GM18507 (cell line): ENCODE measurements around the gene TRAF7.
"Not testable (repeated sequence)": the region's sequence is repeated elsewhere in the genome, so short reads cannot be mapped to it uniquely, and the experiment has no call there.

Source experiments
- DNase-seq: peaks from one replicate; pipeline ENCODE4 v3.0.0; 2011; ENCODE audit warnings: low read depth; ENCODE audit not compliant: insufficient read length; ENCODE audit errors: extremely low spot score
- FAIRE-seq: peaks from 2 replicates; lab custom pipeline; 2011; peaks lifted over from hg19 to GRCh38; lab: Jason Lieb, UNC

Gene TRAF7

DNA sequence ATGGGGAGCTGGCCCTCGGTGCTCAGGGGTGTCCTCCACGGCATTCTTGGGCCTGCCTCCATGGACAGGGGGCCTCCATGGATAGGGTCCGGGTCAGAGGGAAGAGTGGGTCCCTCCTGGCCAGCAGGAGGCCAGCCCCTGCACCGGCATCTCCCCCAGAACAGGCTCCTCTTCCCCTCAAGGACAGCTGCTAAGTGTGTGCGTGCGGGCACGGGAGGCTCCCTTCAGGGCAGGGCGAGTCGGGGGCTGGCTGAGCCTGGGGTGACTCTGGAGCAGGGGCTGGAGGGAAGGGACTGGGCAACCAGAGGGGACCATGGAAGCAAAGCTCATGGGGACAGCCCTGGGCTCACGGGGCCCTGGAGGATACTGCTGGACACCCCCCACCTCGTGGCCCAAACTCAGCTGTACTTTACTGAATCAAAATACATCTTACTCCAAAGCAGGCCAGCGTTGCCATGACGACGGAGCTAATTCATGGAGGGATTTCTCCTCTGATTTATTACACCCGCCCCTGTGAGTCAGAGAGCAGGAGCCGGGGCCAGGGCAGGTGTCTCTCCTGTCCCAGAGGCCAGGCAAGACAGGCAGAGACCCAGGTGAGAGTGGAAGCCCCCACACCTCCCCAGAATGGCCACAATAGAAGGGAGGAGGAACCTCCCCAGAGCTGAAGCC is 38.7 kb downstream of the TRAF7 start:
- DNase-seq (no peak), FAIRE-seq (no peak)

DNA sequence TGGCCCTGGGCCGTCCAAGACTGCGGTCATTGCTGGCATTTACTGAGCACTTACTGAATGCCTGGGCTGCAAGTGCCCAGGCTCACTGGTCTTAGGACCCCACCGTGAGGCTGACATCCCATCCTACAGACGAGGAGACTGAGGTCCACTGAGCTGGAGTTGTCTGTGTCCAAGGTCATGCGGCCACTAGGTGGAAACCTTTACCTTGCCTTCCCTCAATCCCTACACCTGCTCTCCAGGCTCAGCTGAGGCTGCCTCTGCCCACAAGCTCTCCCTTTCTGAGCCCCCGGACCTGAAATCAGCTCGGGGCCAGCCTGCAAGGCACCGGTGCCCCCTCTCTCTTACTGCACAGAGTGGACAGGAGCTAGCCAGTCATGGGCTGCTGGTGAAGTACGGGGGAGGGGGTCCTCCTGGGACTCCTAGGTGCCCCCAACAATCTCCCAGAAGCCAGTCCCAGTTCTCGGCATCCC is 39.3 kb downstream of the TRAF7 start:
- FAIRE-seq (peak; percentile 77), DNase-seq (peak; percentile 39)

DNA sequence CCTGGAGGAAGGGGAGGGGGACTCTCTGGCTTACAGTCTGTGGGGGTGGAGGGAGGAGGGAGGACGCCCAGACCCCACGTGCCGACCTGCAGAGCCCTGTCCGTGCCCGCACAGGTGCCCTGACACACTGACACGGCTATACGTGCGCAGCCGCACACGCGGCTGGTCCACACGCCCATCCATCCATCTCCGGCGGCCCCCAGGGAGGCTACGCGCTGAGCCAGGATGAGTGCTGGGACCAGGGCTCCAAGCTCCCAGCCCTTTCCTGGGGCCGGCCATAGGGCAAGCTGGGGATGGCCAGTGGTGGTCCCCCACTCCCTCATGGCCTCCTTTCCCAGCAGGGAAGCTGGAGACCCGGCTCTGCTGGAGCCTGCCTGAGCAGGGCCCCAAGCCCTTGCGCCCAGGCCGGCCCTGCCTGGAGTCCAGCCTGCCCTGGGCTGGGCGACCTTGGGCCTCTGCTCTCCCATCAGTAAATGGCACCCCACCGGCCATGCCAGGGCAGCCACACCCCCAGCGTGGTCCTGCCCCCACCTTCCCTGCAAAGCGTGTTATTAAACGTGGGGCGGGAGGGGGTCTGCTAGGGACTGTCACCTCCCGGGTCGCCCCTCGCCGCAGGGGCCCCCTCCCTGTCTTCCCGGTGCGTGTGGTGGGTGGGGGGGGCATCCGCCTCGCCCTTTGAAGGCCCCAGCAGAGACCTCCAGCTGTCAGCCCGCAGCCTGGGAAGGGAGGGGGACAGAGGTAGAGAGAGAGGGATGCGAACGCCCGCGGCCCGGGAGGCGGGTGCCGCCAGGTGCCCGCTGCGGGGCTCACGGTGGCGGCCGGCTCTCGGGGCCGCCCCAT is 40.0 kb downstream of the TRAF7 start:
- FAIRE-seq, result no peak

DNA sequence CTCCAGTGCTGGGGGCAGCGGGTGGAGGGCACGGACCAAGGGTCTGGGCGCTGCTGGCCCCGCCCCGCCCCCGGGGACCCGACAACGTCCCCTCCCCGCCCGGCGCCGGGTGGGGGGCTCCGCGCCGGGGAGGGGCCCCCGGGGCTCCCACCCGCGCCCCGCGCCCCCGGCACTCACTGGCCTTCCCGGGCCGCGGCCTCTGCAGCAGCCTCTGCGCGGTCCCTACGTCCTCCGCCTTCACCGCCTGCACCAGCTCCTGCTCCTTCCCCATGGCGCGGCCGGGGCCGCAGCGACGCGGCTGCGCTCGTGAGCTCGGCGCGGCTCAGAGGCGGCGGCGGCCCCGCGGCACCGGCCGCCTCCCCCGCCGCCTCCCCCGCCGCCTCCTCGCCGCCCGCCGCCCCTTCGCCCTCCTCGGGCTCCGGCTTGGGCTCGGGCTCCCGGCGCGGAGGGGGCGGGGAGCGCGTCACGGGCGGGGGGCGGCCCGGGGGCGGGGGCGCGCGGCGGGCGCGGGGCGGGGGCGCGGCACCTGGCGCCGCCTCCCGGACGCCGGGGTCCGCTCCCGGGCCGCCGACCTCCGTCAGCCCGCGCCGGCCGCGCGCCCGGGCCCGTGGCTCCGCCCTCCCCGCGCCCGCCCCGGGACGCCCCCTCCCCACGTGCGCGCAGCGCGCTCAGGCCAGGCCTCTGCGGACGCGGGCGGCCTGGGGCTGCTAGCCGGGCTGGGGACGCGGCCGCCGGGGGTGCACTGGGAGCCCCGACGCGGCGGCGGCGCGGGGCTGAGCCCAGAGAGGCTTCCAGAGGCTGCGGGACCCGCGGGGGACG is 40.8 kb downstream of the TRAF7 start, which contains the start of gene CASKIN1:
TSS of gene CASKIN1 (minus strand) at position 444 of the 819 bp plus-strand sequence. CDS start at position 271, 173 bp downstream.
- FAIRE-seq, result no peak
- DNase-seq, result no peak

More for the DNA sequence above, 40.0 kb downstream of the TRAF7 start:
- DNase-seq, result no peak

DNA sequence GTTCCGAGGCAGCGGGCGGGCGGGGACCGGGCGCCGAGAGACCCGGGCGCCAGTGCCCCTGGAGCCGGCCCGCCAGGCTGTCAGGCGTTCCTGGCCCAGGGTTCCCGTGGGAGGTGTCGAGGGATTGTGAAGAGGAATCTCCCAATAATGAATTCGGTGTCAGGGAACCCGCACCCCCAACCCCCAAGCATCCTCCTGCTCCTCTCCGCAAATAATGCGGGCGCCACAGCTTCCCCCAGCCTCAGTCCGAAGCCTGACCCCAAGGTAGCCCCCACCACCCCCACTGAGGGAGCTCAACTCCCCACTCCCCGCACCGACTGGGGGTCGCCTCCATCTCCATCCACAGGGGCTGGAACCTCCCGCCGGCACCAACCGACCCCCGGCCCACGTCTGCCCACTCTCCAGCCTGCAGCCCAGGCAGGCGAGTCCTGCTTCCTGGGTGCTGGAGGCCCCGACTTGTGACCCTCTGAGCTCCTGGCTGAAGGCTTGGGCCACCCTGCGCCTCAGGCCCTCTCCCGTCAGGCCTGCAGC is 41.5 kb downstream of the TRAF7 start:
- DNase-seq, result no peak
- FAIRE-seq, result no peak

GRCh38 chr16:2197765-2198164 is 42.2 kb downstream of the TRAF7 start:
- FAIRE-seq, result no peak
- DNase-seq, result no peak

DNA sequence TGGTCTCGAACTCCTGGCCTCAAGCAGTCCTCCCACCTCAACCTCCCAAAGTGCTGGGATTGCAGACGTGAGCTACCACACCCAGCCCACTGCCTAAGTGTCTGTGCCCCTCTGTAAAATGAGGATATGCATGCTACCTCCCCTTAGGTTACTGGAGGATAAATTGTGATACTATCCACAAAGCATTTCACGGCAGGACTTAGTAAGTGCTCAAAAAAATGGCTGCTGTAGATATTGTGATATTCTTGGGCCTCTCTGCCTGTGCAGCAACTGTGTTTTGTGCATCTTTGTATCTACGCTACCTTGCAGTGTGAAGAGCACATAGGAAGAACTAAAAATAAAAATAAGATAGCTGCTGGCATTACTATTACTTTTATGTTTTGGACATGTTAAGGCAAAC is 42.7 kb downstream of the TRAF7 start:
- no peak for FAIRE-seq
- DNase-seq, result no peak

DNA sequence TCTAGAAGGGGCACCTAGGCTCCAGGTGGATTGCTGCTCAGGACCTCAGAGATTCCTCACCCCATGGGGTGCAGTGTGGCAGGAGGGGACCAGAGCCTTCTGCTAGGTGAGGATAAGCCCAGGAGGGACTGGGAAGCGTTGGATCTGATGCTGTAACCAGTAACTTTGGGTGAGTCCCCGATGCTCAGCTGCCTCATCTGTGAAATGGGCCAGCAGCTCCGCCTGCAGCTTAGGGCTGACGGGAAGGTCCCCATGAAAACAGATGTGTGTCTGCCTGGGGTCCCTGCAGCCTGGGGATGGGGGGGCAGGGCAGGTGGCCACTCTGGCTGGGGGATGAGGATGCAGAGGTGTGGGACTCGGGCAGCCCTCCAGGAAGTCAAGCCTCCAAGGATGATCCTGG is 43.5 kb downstream of the TRAF7 start:
- no peak for FAIRE-seq

DNA sequence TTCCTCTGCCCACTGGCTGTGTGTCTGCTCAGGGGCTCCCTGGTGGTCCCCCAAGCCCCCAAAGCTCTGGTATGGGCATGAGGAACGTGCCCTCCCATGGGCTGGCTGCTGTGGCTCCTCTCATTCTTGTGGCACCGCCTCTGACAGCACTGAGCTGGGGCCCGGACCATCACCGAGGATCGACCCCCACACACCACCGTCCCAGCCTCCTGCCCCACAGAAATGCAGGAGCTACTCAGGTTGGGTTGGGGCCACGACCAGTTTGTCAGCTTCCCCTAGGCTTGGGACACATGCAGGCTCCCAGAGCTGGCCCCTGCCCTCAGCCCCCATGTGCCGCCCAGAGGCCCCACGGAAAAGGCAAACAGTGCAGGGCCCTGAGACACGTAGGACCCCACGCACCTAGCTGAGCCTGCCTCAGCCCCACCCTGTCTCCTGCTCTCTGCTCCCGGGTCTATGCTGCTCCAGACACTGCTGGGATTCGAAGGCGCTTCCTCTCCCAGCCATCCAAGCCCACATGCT is 44.1 kb downstream of the TRAF7 start:
- DNase-seq (no peak), FAIRE-seq (no peak)

More for the DNA sequence above, 43.5 kb downstream of the TRAF7 start:
- DNase-seq, result no peak

DNA sequence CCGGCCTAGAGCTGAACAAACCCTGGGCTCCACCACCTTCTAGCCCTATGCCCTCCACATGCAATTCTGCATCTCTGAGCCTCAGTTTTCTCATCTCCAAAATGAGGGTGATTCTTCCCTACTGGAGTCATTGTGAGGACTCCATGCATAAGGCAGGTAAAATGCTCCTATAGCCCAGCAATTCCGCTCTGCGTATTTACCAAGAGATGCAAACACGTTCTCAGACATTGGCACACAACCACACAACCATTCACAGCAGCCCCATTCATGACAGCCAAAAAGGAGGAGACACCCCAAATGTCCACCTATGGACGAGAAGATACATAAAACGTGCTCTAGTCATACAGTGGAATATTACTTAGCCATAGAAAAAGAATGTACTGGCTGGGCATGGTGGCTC is 44.7 kb downstream of the TRAF7 start:
- no peak for DNase-seq
- no peak for FAIRE-seq

- DNase-seq, FAIRE-seq: not testable (repeated sequence)
Observed at GRCh38 chr16:2203119-2203688, 47.6 kb downstream of the TRAF7 start.

- DNase-seq, result no peak
- FAIRE-seq, result no peak
Observed at GRCh38 chr16:2204416-2205103, 49.0 kb downstream of the TRAF7 start.

- DNase-seq (peak; percentile 93), FAIRE-seq (peak; percentile 82)
Observed at GRCh38 chr16:2205104-2205966, 49.8 kb downstream of the TRAF7 start, which contains the start of gene MLST8. Gene MLST8, plus strand, starts transcription at chr16:2205454. Its CDS starts 632 bp downstream, at chr16:2206086.

GRCh38 chr16:2205967-2206313 is 50.4 kb downstream of the TRAF7 start:
- FAIRE-seq, result no peak
- no peak for DNase-seq

DNA sequence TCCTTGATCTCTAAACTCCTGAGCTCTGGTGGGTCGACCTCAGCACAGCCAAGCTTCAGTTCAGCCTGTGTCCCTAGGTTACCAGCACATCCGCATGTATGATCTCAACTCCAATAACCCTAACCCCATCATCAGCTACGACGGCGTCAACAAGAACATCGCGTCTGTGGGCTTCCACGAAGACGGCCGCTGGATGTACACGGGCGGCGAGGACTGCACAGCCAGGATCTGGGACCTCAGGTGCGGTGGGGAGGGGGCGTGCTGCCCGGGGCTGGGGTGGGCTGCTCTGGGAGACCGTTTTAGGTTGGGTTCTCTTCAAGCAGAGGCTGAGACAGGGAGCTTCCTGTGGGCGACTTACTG is 50.8 kb downstream of the TRAF7 start:
- FAIRE-seq (no peak), DNase-seq (no peak)

GRCh38 chr16:2206780-2207433 is 51.3 kb downstream of the TRAF7 start:
- DNase-seq, result no peak
- FAIRE-seq, result no peak

GRCh38 chr16:2207872-2208271 is 52.3 kb downstream of the TRAF7 start:
- DNase-seq (no peak), FAIRE-seq (no peak)
